ENCODE data around the gene GPR63. TPM values are rescaled to one million over a fixed set of nuclear protein-coding genes. Genes with fewer than 3 reads are reported as not detected.

The GPR63 gene
- total and polyA plus RNA-seq, 2 of the 4 experiments (the other 2 are of a cell fraction), result 0.36 to 0.44 TPM

DNA sequence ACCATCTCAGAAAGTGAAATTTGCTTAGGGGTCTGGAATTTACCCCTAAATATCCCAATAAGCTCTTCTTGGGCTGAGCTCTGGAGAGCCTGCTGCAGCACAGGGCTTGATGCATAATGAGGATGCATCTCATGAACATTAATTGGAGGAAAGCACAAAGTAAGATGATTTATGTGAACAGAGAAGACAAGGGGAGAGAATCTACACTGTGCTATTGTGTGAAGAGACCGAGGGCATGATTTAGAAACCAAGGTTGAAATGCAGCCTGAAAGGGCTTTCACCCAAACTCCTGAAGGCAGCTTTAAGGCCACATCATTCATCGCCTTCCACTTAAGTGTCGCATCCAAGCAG is 27.8 kb upstream of the GPR63 start:
- Histone ChIP-seq H3K9ac (ENCODE audit: low read depth, low read length) (no peak overlapping the region), H3K4me3 (ENCODE audit: insufficient read depth, low read depth, low read length) (no peak overlapping the region), H3K9me1 (ENCODE audit: insufficient read depth, low read length) (no peaks in the 10 kb centered on the region), H3K27ac (ENCODE audit: insufficient read depth, low read length) (no peak overlapping the region), H2BK5ac (ENCODE audit: low read depth, low read length, poor library complexity, severe bottlenecking) (no peak overlapping the region), H3K9me3 (ENCODE audit: control insufficient read depth, insufficient read depth, low read length) (no peaks in the 10 kb centered on the region), H3K4me2 (ENCODE audit: low read depth, low read length) (no peak overlapping the region), H2BK20ac (ENCODE audit: low read depth, low read length) (no peak overlapping the region), H3K23ac (ENCODE audit: low read depth, low read length) (no peak overlapping the region), H4K91ac (ENCODE audit: insufficient read depth, low read depth, low read length) (no peak overlapping the region), H4K8ac (ENCODE audit: low read depth in 2 of 2, low read length in 2 of 2) (no peak overlapping the region), H2AK5ac (ENCODE audit: low read depth, low read length) (no peak overlapping the region), H2BK15ac (ENCODE audit: low read depth, low read length) (no peak overlapping the region), H4K20me1 (ENCODE audit: insufficient read depth, low read length) (no peaks in the 10 kb centered on the region), H3K18ac (ENCODE audit: low read depth, low read length) (no peak overlapping the region), H2AK9ac (replicated peaks; ENCODE audit: low read depth, low read length, poor library complexity) (no peak overlapping the region), H2AFZ (replicated peaks; ENCODE audit: low read length, poor library complexity) (no peak overlapping the region), H3K36me3 (ENCODE audit: control insufficient read depth, insufficient read depth, low read length) (no peaks in the 10 kb centered on the region), H3K79me1 (ENCODE audit: low read depth in 1 of 2, low read length in 2 of 2) (no peaks in the 10 kb centered on the region), H3K4me1 (ENCODE audit: control insufficient read depth, insufficient read depth, low read length) (no peaks in the 10 kb centered on the region), H3K27me3 (ENCODE audit: control insufficient read depth, insufficient read depth, low read length) (peaks cover 8% of the 10 kb centered on the region), H3K4ac (ENCODE audit: low read depth, low read length) (no peak overlapping the region), H4K5ac (ENCODE audit: low read depth, low read length) (no peak overlapping the region), H3K14ac (replicated peaks; ENCODE audit: low read depth, low read length) (no peak overlapping the region), H3K56ac (ENCODE audit: extremely low read depth, insufficient read depth, low read length) (no peak overlapping the region), H2BK120ac (ENCODE audit: low read depth, low read length) (no peak overlapping the region)
- no peak for DNase-seq
- POLR2A ChIA-PET (ENCODE audit: unreplicated experiment), result no interaction called here
- no TSS peak for BruUV-seq (replicated peaks)
- no CpG with 5 or more reads among the region's 3 CpGs for WGBS, 2 experiments (ENCODE audit: extremely low coverage in 2 of 2, insufficient read length in 1 of 2)
- in situ Hi-C loops (cut with MboI; ENCODE audit: low sequenced_read_pairs), result no loop called here
- CTCF ChIA-PET, result no interaction called here
- dilution Hi-C loops (cut with HindIII; ENCODE audit: low sequenced_read_pairs, unreplicated experiment), result no loop called here
- intact Hi-C loops (cut with micrococcal nuclease), result no loop called here
- no peak for TF ChIP-seq CHD1 (IDR thresholded peaks at IDR 0.05; ENCODE audit: low read depth, low read length)
- no peak for ATAC-seq (ENCODE audit: low read depth)
